Measurements from ENCODE around the gene CHFR. TPM values are rescaled to one million over a fixed set of nuclear protein-coding genes. Genes with fewer than 3 reads are reported as not detected.

The CHFR gene
- total and polyA plus RNA-seq, 2 of the 4 experiments (the other 2 are of a cell fraction) = 13.4 to 35.3 TPM

DNA sequence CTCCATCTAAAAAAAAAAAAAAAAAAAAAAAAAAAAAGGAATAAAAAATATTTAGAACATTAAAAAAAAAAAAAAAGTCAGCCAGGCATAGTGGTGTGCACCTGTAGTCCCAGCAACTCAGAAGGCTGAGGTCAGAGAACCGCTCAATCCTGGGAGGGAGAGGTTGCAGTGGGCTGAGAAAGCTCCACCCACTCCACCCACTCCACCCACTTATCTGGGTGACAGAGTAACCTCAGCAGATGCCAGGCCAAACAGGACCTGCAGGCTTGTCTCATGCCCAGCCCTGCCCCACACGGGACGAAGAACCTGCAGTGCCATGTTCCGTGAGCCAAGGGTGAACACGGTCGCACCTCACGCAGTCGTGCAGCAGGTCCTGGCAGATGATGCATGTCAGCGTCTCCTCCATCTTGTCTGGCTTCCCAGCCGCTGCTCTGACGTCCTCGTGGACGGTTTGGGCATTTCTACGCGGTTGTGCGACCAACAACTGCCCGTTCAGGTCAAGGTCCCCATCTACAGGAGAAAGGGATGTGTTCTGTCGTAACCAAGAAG is 28.6 kb downstream of the CHFR start:
- no peak overlapping the region for H3K14ac ChIP-seq (replicated peaks; ENCODE audit: low read depth, low read length)
- no peak overlapping the region for H3K56ac ChIP-seq (ENCODE audit: extremely low read depth, insufficient read depth, low read length)
- dilution Hi-C loops (cut with HindIII; ENCODE audit: low sequenced_read_pairs, unreplicated experiment) (no loop called here), in situ Hi-C loops (cut with MboI; ENCODE audit: low sequenced_read_pairs) (no loop called here), intact Hi-C loops (cut with micrococcal nuclease) (no loop called here)
- no TSS peak for BruUV-seq (replicated peaks)
- ChIA-PET CTCF (no interaction called here), POLR2A (ENCODE audit: unreplicated experiment) (no interaction called here)
- no peak overlapping the region for H4K8ac ChIP-seq (ENCODE audit: low read depth in 2 of 2, low read length in 2 of 2)
- no peak overlapping the region for H2AFZ ChIP-seq (replicated peaks; ENCODE audit: low read length, poor library complexity)
- no peak overlapping the region for H3K4me3 ChIP-seq (ENCODE audit: insufficient read depth, low read depth, low read length)
- no peak overlapping the region for H4K5ac ChIP-seq (ENCODE audit: low read depth, low read length)
- no peaks in the 10 kb centered on the region for H3K9me3 ChIP-seq (ENCODE audit: control insufficient read depth, insufficient read depth, low read length)
- no peak overlapping the region for H2BK5ac ChIP-seq (ENCODE audit: low read depth, low read length, poor library complexity, severe bottlenecking)
- H2AK9ac ChIP-seq (replicated peaks; ENCODE audit: low read depth, low read length, poor library complexity) = no peak overlapping the region
- H3K18ac ChIP-seq (ENCODE audit: low read depth, low read length) = no peak overlapping the region
- no peak overlapping the region for H3K9ac ChIP-seq (ENCODE audit: low read depth, low read length)
- H3K4ac ChIP-seq (ENCODE audit: low read depth, low read length) = no peak overlapping the region
- H3K4me2 ChIP-seq (ENCODE audit: low read depth, low read length) = no peak overlapping the region
- H4K20me1 ChIP-seq (ENCODE audit: insufficient read depth, low read length) = no peaks in the 10 kb centered on the region
- H3K4me1 ChIP-seq (ENCODE audit: control insufficient read depth, insufficient read depth, low read length) = no peaks in the 10 kb centered on the region
- no peak overlapping the region for H2AK5ac ChIP-seq (ENCODE audit: low read depth, low read length)
- H2BK15ac ChIP-seq (ENCODE audit: low read depth, low read length) = no peak overlapping the region
- H4K91ac ChIP-seq (ENCODE audit: insufficient read depth, low read depth, low read length) = no peak overlapping the region
- 95% methylated on average over 16 of the region's 18 CpGs; no CpG with 5 or more reads in 1 of the 2 experiments for WGBS, 2 experiments (ENCODE audit: extremely low coverage in 2 of 2, insufficient read length in 1 of 2)
- ATAC-seq (ENCODE audit: low read depth) = no peak
- no peak overlapping the region for H3K27ac ChIP-seq (ENCODE audit: insufficient read depth, low read length)
- TF ChIP-seq MAZ (IDR thresholded peaks at IDR 0.05; ENCODE audit: borderline replicate concordance, low read depth, low read length) (no peak), CHD1 (IDR thresholded peaks at IDR 0.05; ENCODE audit: low read depth, low read length) (no peak), ELK1 (IDR thresholded peaks at IDR 0.05; ENCODE audit: borderline replicate concordance, low read depth, low read length) (no peak), NFE2L2 (IDR thresholded peaks at IDR 0.05; ENCODE audit: low read depth, low read length) (no peak), SMC3 (IDR thresholded peaks at IDR 0.05; ENCODE audit: low read depth, low read length) (no peak), USF2 (IDR thresholded peaks at IDR 0.05; ENCODE audit: low read depth, low read length) (no peak), RAD21 (IDR thresholded peaks at IDR 0.05; ENCODE audit: low read length) (no peak), RCOR1 (IDR thresholded peaks at IDR 0.05; ENCODE audit: insufficient replicate concordance, low read length) (no peak), FOS (IDR thresholded peaks at IDR 0.05; ENCODE audit: low read depth, low read length) (no peak), MXI1 (IDR thresholded peaks at IDR 0.05; ENCODE audit: borderline replicate concordance, low read depth, low read length) (no peak), BHLHE40 (IDR thresholded peaks at IDR 0.05; ENCODE audit: low read depth, low read length) (no peak), CTCF (conservative IDR thresholded peaks at IDR 0.05; ENCODE audit: low read depth, low read length) (no peak), POLR2A (IDR thresholded peaks at IDR 0.05; ENCODE audit: low read depth, low read length) (no peak), RFX5 (IDR thresholded peaks at IDR 0.05; ENCODE audit: low read depth, low read length) (no peak), CEBPB (IDR thresholded peaks at IDR 0.05; ENCODE audit: low read depth, low read length) (no peak)
- no peak overlapping the region for H3K23ac ChIP-seq (ENCODE audit: low read depth, low read length)
- no peak for DNase-seq
- H3K79me1 ChIP-seq (ENCODE audit: low read depth in 1 of 2, low read length in 2 of 2) = peaks cover 4 to 8% of the 10 kb centered on the region in 2 experiments; a peak in 3 of 4 replicates
- H3K9me1 ChIP-seq (ENCODE audit: insufficient read depth, low read length) = no peaks in the 10 kb centered on the region
- no peaks in the 10 kb centered on the region for H3K27me3 ChIP-seq (ENCODE audit: control insufficient read depth, insufficient read depth, low read length)
- no peak overlapping the region for H2BK120ac ChIP-seq (ENCODE audit: low read depth, low read length)
- no peak overlapping the region for H2BK20ac ChIP-seq (ENCODE audit: low read depth, low read length)
- H3K36me3 ChIP-seq (ENCODE audit: control insufficient read depth, insufficient read depth, low read length) = peaks cover 59% of the 10 kb centered on the region
